Measurements from ENCODE around the gene S100A4. TPM values are rescaled to one million over a fixed set of nuclear protein-coding genes. Genes with fewer than 3 reads are reported as not detected.

Gene S100A4
- total RNA-seq, 1 donor = 63.0 TPM

- Histone ChIP-seq H3K36me3 (ENCODE audit: insufficient read depth, low read length) (no peaks in the 10 kb centered on the region), H3K4me2 (ENCODE audit: insufficient read depth, low read length) (peak overlapping the region; percentile 59), H4K20me1 (ENCODE audit: insufficient read depth, low read length) (no peaks in the 10 kb centered on the region), H3K9me3 (ENCODE audit: low read depth, low read length) (no peaks in the 10 kb centered on the region), H3K79me2 (ENCODE audit: insufficient read depth, low read length) (no peaks in the 10 kb centered on the region), H2AFZ (ENCODE audit: low read length) (peak overlapping the region; percentile 57), H3K27ac (ENCODE audit: low read depth, low read length) (peak overlapping the region; percentile 45), H3K4me1 (ENCODE audit: insufficient read depth, low read length) (peaks cover 35% of the 10 kb centered on the region), H3K27me3 (ENCODE audit: insufficient read depth, low read length) (no peaks in the 10 kb centered on the region), H3K4me3 (ENCODE audit: insufficient read depth, low read length) (peak overlapping the region; percentile 28)
- DNase-seq (ENCODE audit: insufficient read length, low spot score, missing footprints) = peak; percentile 77
- no peak for TF ChIP-seq CTCF (IDR thresholded peaks at IDR 0.05; ENCODE audit: extremely low read depth, low read depth, low read length)
These were observed 2.5 kb downstream of the S100A4 start for GRCh38 chr1:153542956-153543711.

- no peaks in the 10 kb centered on the region for H3K9me3 ChIP-seq (ENCODE audit: low read depth, low read length)
- H3K4me2 ChIP-seq (ENCODE audit: insufficient read depth, low read length) = no peak overlapping the region
- H3K79me2 ChIP-seq (ENCODE audit: insufficient read depth, low read length) = no peaks in the 10 kb centered on the region
- H3K4me1 ChIP-seq (ENCODE audit: insufficient read depth, low read length) = peaks cover 35% of the 10 kb centered on the region
- no peak for TF ChIP-seq CTCF (IDR thresholded peaks at IDR 0.05; ENCODE audit: extremely low read depth, low read depth, low read length)
- H3K36me3 ChIP-seq (ENCODE audit: insufficient read depth, low read length) = no peaks in the 10 kb centered on the region
- H4K20me1 ChIP-seq (ENCODE audit: insufficient read depth, low read length) = no peaks in the 10 kb centered on the region
- H3K27me3 ChIP-seq (ENCODE audit: insufficient read depth, low read length) = no peaks in the 10 kb centered on the region
- H3K4me3 ChIP-seq (ENCODE audit: insufficient read depth, low read length) = no peak overlapping the region
- H3K27ac ChIP-seq (ENCODE audit: low read depth, low read length) = no peak overlapping the region
- H2AFZ ChIP-seq (ENCODE audit: low read length) = no peak overlapping the region
- no peak for DNase-seq (ENCODE audit: insufficient read length, low spot score, missing footprints)
These were observed 3.7 kb downstream of the S100A4 start for GRCh38 chr1:153541641-153542590.

- H3K4me2 ChIP-seq (ENCODE audit: insufficient read depth, low read length) = no peak within 1 kb of the TSS
These were observed 4.9 kb downstream of the S100A4 start, which contains the start of gene S100A5 for GRCh38 chr1:153540394-153541361. S100A5 (minus strand) TSS chr1:153540934; CDS start chr1:153540191, 743 bp downstream.

More at GRCh38 chr1:153540394-153541361, 4.9 kb downstream of the S100A4 start, which contains the start of gene S100A5:
- Histone ChIP-seq H4K20me1 (ENCODE audit: insufficient read depth, low read length) (no peaks in the 10 kb centered on the region), H3K79me2 (ENCODE audit: insufficient read depth, low read length) (peaks cover under 1% of the 10 kb centered on the region), H3K36me3 (ENCODE audit: insufficient read depth, low read length) (no peaks in the 10 kb centered on the region), H3K27me3 (ENCODE audit: insufficient read depth, low read length) (no peaks in the 10 kb centered on the region), H3K27ac (ENCODE audit: low read depth, low read length) (no peak within 1 kb of the TSS), H3K4me1 (ENCODE audit: insufficient read depth, low read length) (peaks cover 39% of the 10 kb centered on the region), H3K9me3 (ENCODE audit: low read depth, low read length) (no peaks in the 10 kb centered on the region), H3K4me3 (ENCODE audit: insufficient read depth, low read length) (no peak within 1 kb of the TSS), H2AFZ (ENCODE audit: low read length) (peak within 1 kb of the TSS; percentile 33)
- peak; percentile 91 for DNase-seq (ENCODE audit: insufficient read length, low spot score, missing footprints)
- no peak for TF ChIP-seq CTCF (IDR thresholded peaks at IDR 0.05; ENCODE audit: extremely low read depth, low read depth, low read length)
